Activated T-helper 1 cell treated with anti-CD3 and anti-CD28 coated beads, Interleukin-2, amount 50 U/mL, for 16 hours (primary cell): ENCODE data around the gene BCOR.

Experiments used
- DNase-seq, 2 donors: peaks; one replicate each; pipeline ENCODE4 v3.0.0-alpha.2; 2020; ENCODE audit warnings: low read depth in 1 of 2, low spot score in 1 of 2

BCOR gene

GRCh38 chrX:40066700-40067099 lies 31.1 kb downstream of the BCOR start:
- no peak for DNase-seq

GRCh38 chrX:40065296-40066046 lies 32.3 kb downstream of the BCOR start:
- DNase-seq, result no peak

GRCh38 chrX:40064055-40064597 lies 33.6 kb downstream of the BCOR start:
- no peak for DNase-seq

GRCh38 chrX:40063555-40063954 lies 34.2 kb downstream of the BCOR start:
- DNase-seq, result no peak

GRCh38 chrX:40062525-40063155 lies 35.1 kb downstream of the BCOR start:
- no peak for DNase-seq

- DNase-seq, result no peak
Observed at GRCh38 chrX:40061871-40062524, 35.8 kb downstream of the BCOR start.

GRCh38 chrX:40061005-40061404 lies 36.8 kb downstream of the BCOR start:
- no peak for DNase-seq

- no peak for DNase-seq
Observed at GRCh38 chrX:40060356-40060845, 37.4 kb downstream of the BCOR start.

- no peak for DNase-seq
Observed at GRCh38 chrX:40058719-40059118, 39.0 kb downstream of the BCOR start.

- DNase-seq, result no peak
Observed at GRCh38 chrX:40057405-40057804, 40.4 kb downstream of the BCOR start.

GRCh38 chrX:40056420-40056819 lies 41.3 kb downstream of the BCOR start:
- no peak for DNase-seq

GRCh38 chrX:40055495-40055894 lies 42.3 kb downstream of the BCOR start:
- DNase-seq, result no peak

- DNase-seq, result no peak
Observed at GRCh38 chrX:40054793-40055192, 43.0 kb downstream of the BCOR start.

GRCh38 chrX:40050532-40050931 lies 47.2 kb downstream of the BCOR start:
- no peak for DNase-seq

- DNase-seq, result no peak
Observed at GRCh38 chrX:40049084-40049641, 48.6 kb downstream of the BCOR start.

- no peak for DNase-seq
Observed at GRCh38 chrX:40047485-40047884, 50.3 kb downstream of the BCOR start.

GRCh38 chrX:40043895-40044294 lies 53.9 kb downstream of the BCOR start:
- DNase-seq, result no peak

GRCh38 chrX:40041915-40042314 lies 55.8 kb downstream of the BCOR start:
- DNase-seq, result no peak

GRCh38 chrX:40040686-40041461 lies 56.9 kb downstream of the BCOR start:
- DNase-seq, result no peak

- no peak for DNase-seq
Observed at GRCh38 chrX:40039887-40040286, 57.9 kb downstream of the BCOR start.

- DNase-seq, result no peak
Observed at GRCh38 chrX:40037367-40037766, 60.4 kb downstream of the BCOR start.
